ENCODE results near the gene RIBC2.

- TF ChIP-seq FOSL2 (CRISPR knock-in tag; IDR thresholded peaks at IDR 0.05) (no peak), CEBPB (IDR thresholded peaks at IDR 0.05; ENCODE audit: borderline replicate concordance, low read depth, low read length) (no peak), ZNF607 (CRISPR knock-in tag; IDR thresholded peaks at IDR 0.05; ENCODE audit: borderline replicate concordance) (no peak), MEIS2 (CRISPR knock-in tag; IDR thresholded peaks at IDR 0.05) (no peak), SAP130 (CRISPR knock-in tag; IDR thresholded peaks at IDR 0.05; ENCODE audit: low read depth) (no peak), RXRA (CRISPR knock-in tag; IDR thresholded peaks at IDR 0.05) (no peak), ZBTB20 (CRISPR knock-in tag; IDR thresholded peaks at IDR 0.05; ENCODE audit: borderline replicate concordance, low read depth) (no peak)
- TF ChIP-seq, protein P1, sequence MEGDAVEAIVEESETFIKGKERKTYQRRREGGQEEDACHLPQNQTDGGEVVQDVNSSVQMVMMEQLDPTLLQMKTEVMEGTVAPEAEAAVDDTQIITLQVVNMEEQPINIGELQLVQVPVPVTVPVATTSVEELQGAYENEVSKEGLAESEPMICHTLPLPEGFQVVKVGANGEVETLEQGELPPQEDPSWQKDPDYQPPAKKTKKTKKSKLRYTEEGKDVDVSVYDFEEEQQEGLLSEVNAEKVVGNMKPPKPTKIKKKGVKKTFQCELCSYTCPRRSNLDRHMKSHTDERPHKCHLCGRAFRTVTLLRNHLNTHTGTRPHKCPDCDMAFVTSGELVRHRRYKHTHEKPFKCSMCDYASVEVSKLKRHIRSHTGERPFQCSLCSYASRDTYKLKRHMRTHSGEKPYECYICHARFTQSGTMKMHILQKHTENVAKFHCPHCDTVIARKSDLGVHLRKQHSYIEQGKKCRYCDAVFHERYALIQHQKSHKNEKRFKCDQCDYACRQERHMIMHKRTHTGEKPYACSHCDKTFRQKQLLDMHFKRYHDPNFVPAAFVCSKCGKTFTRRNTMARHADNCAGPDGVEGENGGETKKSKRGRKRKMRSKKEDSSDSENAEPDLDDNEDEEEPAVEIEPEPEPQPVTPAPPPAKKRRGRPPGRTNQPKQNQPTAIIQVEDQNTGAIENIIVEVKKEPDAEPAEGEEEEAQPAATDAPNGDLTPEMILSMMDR (CRISPR knock-in tag; IDR thresholded peaks at IDR 0.05) = no peak
These were observed 12.9 kb downstream of the RIBC2 start for GRCh38 chr22:45426387-45426786.

Data from HepG2 (cell line).